ENCODE data around the gene LOXHD1.

The LOXHD1 gene

GRCh38 chr18:46676182-46676835, 19.3 kb upstream of the LOXHD1 start:
- no peak for DNase-seq (ENCODE audit: low spot score)

- DNase-seq (ENCODE audit: low spot score): no peak
Measured at GRCh38 chr18:46675112-46675511, 18.1 kb upstream of the LOXHD1 start.

- DNase-seq (ENCODE audit: low spot score): peak; percentile 41
Measured at GRCh38 chr18:46672062-46672970, 15.3 kb upstream of the LOXHD1 start.

- DNase-seq (ENCODE audit: low spot score): no peak
Measured at GRCh38 chr18:46668694-46669093, 11.7 kb upstream of the LOXHD1 start.

GRCh38 chr18:46668135-46668534, 11.1 kb upstream of the LOXHD1 start:
- DNase-seq (ENCODE audit: low spot score): no peak

- no peak for DNase-seq (ENCODE audit: low spot score)
Measured at GRCh38 chr18:46663539-46663938, 6.5 kb upstream of the LOXHD1 start.

- DNase-seq (ENCODE audit: low spot score): no peak
Measured at GRCh38 chr18:46660957-46661749, 4.1 kb upstream of the LOXHD1 start.

- DNase-seq (ENCODE audit: low spot score): no peak
Measured at GRCh38 chr18:46659484-46659883, 2.5 kb upstream of the LOXHD1 start.

GRCh38 chr18:46656326-46657114, 500 bp downstream of the LOXHD1 start:
- no peak for DNase-seq (ENCODE audit: low spot score)

GRCh38 chr18:46652372-46652771, 4.6 kb downstream of the LOXHD1 start:
- DNase-seq (ENCODE audit: low spot score): no peak

- DNase-seq (ENCODE audit: low spot score): no peak
Measured at GRCh38 chr18:46650681-46651080, 6.3 kb downstream of the LOXHD1 start.

GRCh38 chr18:46649071-46649862, 7.8 kb downstream of the LOXHD1 start:
- no peak for DNase-seq (ENCODE audit: low spot score)

- DNase-seq (ENCODE audit: low spot score): no peak
Measured at GRCh38 chr18:46646468-46646867, 10.6 kb downstream of the LOXHD1 start.

GRCh38 chr18:46642561-46642960, 14.5 kb downstream of the LOXHD1 start:
- DNase-seq (ENCODE audit: low spot score): no peak

- DNase-seq (ENCODE audit: low spot score): no peak
Measured at GRCh38 chr18:46641917-46642316, 15.1 kb downstream of the LOXHD1 start.

GRCh38 chr18:46639386-46639785, 17.6 kb downstream of the LOXHD1 start:
- DNase-seq (ENCODE audit: low spot score): no peak

- no peak for DNase-seq (ENCODE audit: low spot score)
Measured at GRCh38 chr18:46636040-46636630, 20.9 kb downstream of the LOXHD1 start.

- no peak for DNase-seq (ENCODE audit: low spot score)
Measured at GRCh38 chr18:46632401-46633071, 24.5 kb downstream of the LOXHD1 start.

GRCh38 chr18:46630991-46631390, 26.0 kb downstream of the LOXHD1 start:
- DNase-seq (ENCODE audit: low spot score): no peak

- DNase-seq (ENCODE audit: low spot score): no peak
Measured at GRCh38 chr18:46630160-46630559, 26.9 kb downstream of the LOXHD1 start.
